Type B pancreatic cell (in vitro differentiated cells): ENCODE results near the gene SLC8A2. TPM values are rescaled to one million over a fixed set of nuclear protein-coding genes. Genes with fewer than 3 reads are reported as not detected.

Experiments
- DNase-seq: peaks from one replicate; pipeline ENCODE4 v3.0.0; 2021; ENCODE audit warnings: mixed read lengths; ENCODE audit not compliant: unreplicated experiment; ENCODE audit errors: extremely low spot score
- H3K27ac Mint-ChIP-seq: 2 replicates; pipeline ENCODE4 v1.8.0; 2021; ENCODE audit warnings: mild to moderate bottlenecking, mixed read lengths
- H3K27me3 Mint-ChIP-seq: 2 replicates; pipeline ENCODE4 v1.8.0; 2021; ENCODE audit warnings: mixed read lengths
- H3K36me3 Mint-ChIP-seq: 2 replicates; pipeline ENCODE4 v1.8.0; 2021; ENCODE audit warnings: mixed read lengths
- H3K4me1 Mint-ChIP-seq: one replicate; pipeline ENCODE4 v1.8.0; 2021; ENCODE audit warnings: mixed read lengths; ENCODE audit not compliant: unreplicated experiment
- H3K4me3 Mint-ChIP-seq: 2 replicates; pipeline ENCODE4 v1.8.0; 2021; ENCODE audit warnings: mild to moderate bottlenecking, mixed read lengths
- H3K9me3 Mint-ChIP-seq: 2 replicates; pipeline ENCODE4 v1.8.0; 2021; ENCODE audit warnings: mixed read lengths
- total RNA-seq: library from RNA; stranded (reverse); gene quantifications from 2 replicates; pipeline ENCODE4 v1.2.1, GENCODE V29; 2021; ENCODE audit warnings: low replicate concordance
- TF ChIP-seq, protein P1 (sequence below): fragments of 200-600 bp; sonication (generic); conservative IDR thresholded peaks from 2 replicates; pipeline ENCODE4 v1.5.0; 2021; ENCODE audit warnings: antibody characterized with exemption, mild to moderate bottlenecking

SLC8A2 gene
- total RNA-seq, 1 donor from 2014 or later: 1.3 TPM

GRCh38 chr19:47470447-47471195 lies 1.1 kb downstream of the SLC8A2 start:
- Mint-ChIP-seq H3K36me3 (no peaks in the 10 kb centered on the region), H3K9me3 (no peaks in the 10 kb centered on the region), H3K4me1 (peaks cover 4% of the 10 kb centered on the region), H3K4me3 (peak overlapping the region; percentile 74), H3K27me3 (peaks cover 59% of the 10 kb centered on the region), H3K27ac (no peak overlapping the region)
- no peak for DNase-seq
- TF ChIP-seq, protein P1, sequence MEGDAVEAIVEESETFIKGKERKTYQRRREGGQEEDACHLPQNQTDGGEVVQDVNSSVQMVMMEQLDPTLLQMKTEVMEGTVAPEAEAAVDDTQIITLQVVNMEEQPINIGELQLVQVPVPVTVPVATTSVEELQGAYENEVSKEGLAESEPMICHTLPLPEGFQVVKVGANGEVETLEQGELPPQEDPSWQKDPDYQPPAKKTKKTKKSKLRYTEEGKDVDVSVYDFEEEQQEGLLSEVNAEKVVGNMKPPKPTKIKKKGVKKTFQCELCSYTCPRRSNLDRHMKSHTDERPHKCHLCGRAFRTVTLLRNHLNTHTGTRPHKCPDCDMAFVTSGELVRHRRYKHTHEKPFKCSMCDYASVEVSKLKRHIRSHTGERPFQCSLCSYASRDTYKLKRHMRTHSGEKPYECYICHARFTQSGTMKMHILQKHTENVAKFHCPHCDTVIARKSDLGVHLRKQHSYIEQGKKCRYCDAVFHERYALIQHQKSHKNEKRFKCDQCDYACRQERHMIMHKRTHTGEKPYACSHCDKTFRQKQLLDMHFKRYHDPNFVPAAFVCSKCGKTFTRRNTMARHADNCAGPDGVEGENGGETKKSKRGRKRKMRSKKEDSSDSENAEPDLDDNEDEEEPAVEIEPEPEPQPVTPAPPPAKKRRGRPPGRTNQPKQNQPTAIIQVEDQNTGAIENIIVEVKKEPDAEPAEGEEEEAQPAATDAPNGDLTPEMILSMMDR: no peak

- H3K27me3 Mint-ChIP-seq: peaks cover 66% of the 10 kb centered on the region
- no peaks in the 10 kb centered on the region for H3K9me3 Mint-ChIP-seq
- no peaks in the 10 kb centered on the region for H3K36me3 Mint-ChIP-seq
- H3K4me1 Mint-ChIP-seq: peaks cover 4% of the 10 kb centered on the region
- TF ChIP-seq, protein P1: no peak
- H3K4me3 Mint-ChIP-seq: no peak overlapping the region
- H3K27ac Mint-ChIP-seq: no peak overlapping the region
- no peak for DNase-seq
These were observed 2.0 kb downstream of the SLC8A2 start for GRCh38 chr19:47469719-47470118.

- no peak overlapping the region for H3K4me3 Mint-ChIP-seq
- no peak overlapping the region for H3K27ac Mint-ChIP-seq
- peaks cover 4% of the 10 kb centered on the region for H3K4me1 Mint-ChIP-seq
- H3K27me3 Mint-ChIP-seq: peaks cover 70% of the 10 kb centered on the region
- no peaks in the 10 kb centered on the region for H3K36me3 Mint-ChIP-seq
- TF ChIP-seq, protein P1: no peak
- DNase-seq: no peak
- H3K9me3 Mint-ChIP-seq: no peaks in the 10 kb centered on the region
These were observed 2.4 kb downstream of the SLC8A2 start for GRCh38 chr19:47469363-47469700.

DNA sequence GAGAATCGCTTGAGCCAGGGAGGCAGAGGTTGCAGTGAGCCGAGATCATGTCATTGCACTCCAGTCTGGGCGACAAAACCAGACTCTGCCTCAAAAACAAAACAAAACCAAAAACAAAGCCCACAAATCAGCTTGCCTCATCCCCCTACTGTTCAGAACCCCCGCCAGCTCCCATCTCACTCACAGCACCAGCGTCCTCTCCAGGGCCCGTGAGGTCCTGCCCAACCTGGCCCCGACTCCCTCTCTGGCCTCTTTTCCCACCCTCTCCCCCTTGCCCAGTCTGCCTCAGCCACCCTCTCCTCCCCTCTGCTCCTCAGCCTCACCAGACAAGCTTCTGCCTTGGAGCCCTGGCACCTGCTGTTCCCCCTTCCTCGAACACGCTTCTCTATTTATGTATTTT lies 3.8 kb downstream of the SLC8A2 start:
- Mint-ChIP-seq H3K27me3 (peaks cover 71% of the 10 kb centered on the region), H3K27ac (no peak overlapping the region), H3K36me3 (no peaks in the 10 kb centered on the region), H3K9me3 (no peaks in the 10 kb centered on the region), H3K4me1 (peaks cover 4% of the 10 kb centered on the region), H3K4me3 (no peak overlapping the region)
- DNase-seq: no peak
- TF ChIP-seq, protein P1: no peak

DNA sequence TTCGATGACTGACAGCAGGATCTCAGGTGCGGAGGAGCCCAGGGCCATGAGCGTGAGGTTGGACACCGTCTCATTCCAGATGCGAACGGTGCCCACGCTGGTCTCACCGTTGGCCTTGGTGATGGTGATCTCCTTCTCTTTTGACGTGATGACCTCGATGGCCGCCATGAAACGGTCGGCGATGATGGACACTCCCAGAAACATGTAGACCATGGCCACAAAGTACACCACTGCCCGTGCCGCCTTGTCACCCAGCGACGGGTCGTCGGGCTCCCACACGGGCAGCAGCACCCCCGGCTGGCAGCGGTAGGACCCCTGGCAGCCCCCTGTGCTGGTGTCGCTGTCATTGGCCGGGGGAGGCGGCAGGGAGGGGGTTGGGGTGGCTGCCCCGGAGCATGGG lies 5.7 kb downstream of the SLC8A2 start:
- Mint-ChIP-seq H3K27ac (no peak overlapping the region), H3K36me3 (no peaks in the 10 kb centered on the region), H3K4me3 (no peak overlapping the region), H3K4me1 (no peaks in the 10 kb centered on the region), H3K9me3 (no peaks in the 10 kb centered on the region), H3K27me3 (peaks cover 72% of the 10 kb centered on the region)
- TF ChIP-seq, protein P1: no peak
- DNase-seq: no peak
